NCI-H460 (cell line): Measurements from ENCODE around the gene MYH14. TPM values are rescaled to one million over a fixed set of nuclear protein-coding genes. Genes with fewer than 3 reads are reported as not detected.

Experiments used
- DNase-seq: peaks from one replicate; pipeline ENCODE4 v3.0.0-alpha.2; 2016; ENCODE audit warnings: low read depth; ENCODE audit errors: extremely low read depth
- polyA plus RNA-seq: library from polyadenylated mRNA; depleted of rRNA; stranded (reverse); fragments of >200 nt; gene quantifications from 2 replicates; pipeline ENCODE4 v1.2.3, GENCODE V29; 2014; cell fraction: nucleus; rRNA removed
- total RNA-seq: library from RNA; depleted of rRNA; stranded (reverse); fragments of >200 nt; shearing (Covaris generic); gene quantifications from 2 replicates; pipeline ENCODE4 v1.2.3, GENCODE V29; 2014; rRNA removed

MYH14 gene
- total RNA-seq: 2.6 and 3.0 TPM in 2 replicates
- polyA plus RNA-seq: 5.3 and 9.5 TPM in 2 replicates

- peak; percentile 79 for DNase-seq
Observed at GRCh38 chr19:50203281-50204080, at the start of gene MYH14. MYH14 (plus strand) TSS chr19:50203622; CDS start chr19:50210366, 6,744 bp downstream.

- DNase-seq: no peak
Observed at GRCh38 chr19:50154529-50154928, 48.9 kb upstream of the MYH14 start.

- DNase-seq: no peak
Observed at GRCh38 chr19:50155520-50156109, 47.8 kb upstream of the MYH14 start.

- DNase-seq: no peak
Observed at GRCh38 chr19:50158577-50158976, 44.8 kb upstream of the MYH14 start.

GRCh38 chr19:50159078-50159477 is 44.3 kb upstream of the MYH14 start:
- DNase-seq: no peak

- DNase-seq: no peak
Observed at GRCh38 chr19:50162988-50163387, 40.4 kb upstream of the MYH14 start, which contains the start of gene IZUMO2. IZUMO2 (minus strand) TSS chr19:50163281; CDS start chr19:50163194, 87 bp downstream.

- DNase-seq: no peak
Observed at GRCh38 chr19:50167314-50167721, 36.1 kb upstream of the MYH14 start.

GRCh38 chr19:50171752-50172151 is 31.7 kb upstream of the MYH14 start:
- DNase-seq: no peak

- no peak for DNase-seq
Observed at GRCh38 chr19:50172726-50173125, 30.7 kb upstream of the MYH14 start.

- no peak for DNase-seq
Observed at GRCh38 chr19:50173127-50173526, 30.3 kb upstream of the MYH14 start.

GRCh38 chr19:50174100-50174793 is 29.2 kb upstream of the MYH14 start:
- no peak for DNase-seq

- DNase-seq: no peak
Observed at GRCh38 chr19:50175924-50176323, 27.5 kb upstream of the MYH14 start.

GRCh38 chr19:50176775-50177174 is 26.6 kb upstream of the MYH14 start:
- no peak for DNase-seq

GRCh38 chr19:50178320-50178719 is 25.1 kb upstream of the MYH14 start:
- DNase-seq: no peak

GRCh38 chr19:50178859-50179537 is 24.4 kb upstream of the MYH14 start:
- no peak for DNase-seq

GRCh38 chr19:50181121-50181520 is 22.3 kb upstream of the MYH14 start:
- no peak for DNase-seq

- DNase-seq: no peak
Observed at GRCh38 chr19:50184196-50184595, 19.2 kb upstream of the MYH14 start.

GRCh38 chr19:50187937-50188336 is 15.5 kb upstream of the MYH14 start:
- no peak for DNase-seq

GRCh38 chr19:50189331-50189730 is 14.1 kb upstream of the MYH14 start:
- DNase-seq: no peak

- no peak for DNase-seq
Observed at GRCh38 chr19:50190439-50190891, 13.0 kb upstream of the MYH14 start.

GRCh38 chr19:50191216-50191615 is 12.2 kb upstream of the MYH14 start:
- DNase-seq: no peak
